NCI-H2081 treated with DMSO at 0.1 percent for 48 hours (cell line): ENCODE measurements around the gene DES.

Experiments
- DNase-seq: peaks from one replicate; lab custom pipeline; 2025; lab: John Stamatoyannopoulos, UW

The DES gene

DNA sequence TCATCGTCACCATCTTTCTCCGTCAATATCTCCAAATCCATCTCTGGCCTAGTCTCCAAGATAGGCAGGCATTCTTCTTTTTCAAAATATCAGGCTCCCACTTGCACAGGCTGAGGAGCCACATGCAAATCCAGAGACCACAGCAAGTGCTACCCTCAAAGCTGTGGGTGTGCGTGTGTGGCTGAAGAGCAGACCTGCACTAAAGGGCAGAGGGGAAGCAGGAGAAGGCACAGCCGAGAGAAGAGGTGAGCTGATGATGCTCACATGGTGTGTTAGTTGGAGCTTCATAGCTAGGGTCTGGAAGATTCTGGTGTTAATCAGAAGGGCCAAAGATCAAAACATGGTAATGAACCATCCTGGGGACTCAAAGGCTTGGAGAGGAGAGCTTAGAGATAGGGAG is 20.3 kb downstream of the DES start:
- no peak for DNase-seq

DNA sequence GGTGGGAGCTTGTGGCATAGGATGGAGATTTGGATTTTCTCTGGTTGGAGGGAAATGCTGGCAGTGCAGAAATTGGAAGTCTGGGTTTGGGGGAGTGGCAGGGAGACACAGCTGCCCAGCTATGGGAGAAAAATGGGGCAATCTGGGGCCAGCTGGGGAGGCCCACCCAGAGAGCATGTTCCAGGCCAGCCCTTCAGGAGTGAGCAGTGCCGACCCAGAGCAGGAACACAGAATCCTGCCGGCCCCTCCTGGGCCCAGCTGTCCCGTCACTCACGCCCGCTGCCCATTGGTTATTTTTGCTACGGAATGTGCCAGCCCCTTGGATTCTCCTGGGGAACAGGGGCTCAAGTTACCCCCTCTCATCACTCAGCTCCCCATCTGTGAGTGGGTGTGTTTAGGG is 21.3 kb downstream of the DES start:
- no peak for DNase-seq

DNA sequence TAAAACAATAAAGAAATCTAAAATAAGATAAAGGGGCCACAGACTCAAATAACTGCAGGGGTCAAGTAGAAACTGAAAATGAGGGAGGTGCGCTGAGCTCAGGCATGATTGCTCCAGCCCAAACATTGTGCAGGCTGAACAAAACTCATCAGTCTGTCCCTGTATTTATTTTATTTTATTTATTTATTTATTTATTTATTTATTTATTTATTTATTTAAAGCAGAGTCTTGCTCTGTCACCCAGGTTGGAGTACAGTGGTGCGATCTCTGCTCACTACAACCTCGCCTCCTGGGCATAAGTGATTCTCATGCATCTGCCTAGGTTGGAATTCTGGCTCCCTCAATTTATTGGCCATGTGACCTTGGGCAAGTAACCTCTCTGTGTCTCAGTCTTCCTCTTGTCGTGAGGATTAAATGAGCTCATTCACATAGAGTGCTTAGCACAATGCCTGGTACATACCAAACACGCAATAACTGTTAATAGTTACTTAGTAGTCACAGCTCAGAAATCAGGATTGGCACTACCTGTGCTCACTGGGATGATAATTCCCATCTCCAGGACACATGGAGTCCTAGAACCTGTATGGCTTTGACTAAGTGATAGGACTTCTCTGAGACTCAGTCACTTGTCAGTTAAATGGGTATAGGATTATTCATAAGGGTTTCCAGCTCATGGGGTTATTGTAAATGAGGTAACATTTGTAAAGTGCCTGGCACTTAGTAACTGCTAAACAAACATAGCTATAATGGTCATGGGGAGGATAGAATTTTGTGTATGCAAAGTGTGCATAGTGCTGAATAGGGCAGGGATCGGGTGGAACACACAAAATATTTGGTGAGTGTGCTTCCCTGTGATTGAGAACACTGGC is 22.4 kb downstream of the DES start:
- DNase-seq, result no peak

DNA sequence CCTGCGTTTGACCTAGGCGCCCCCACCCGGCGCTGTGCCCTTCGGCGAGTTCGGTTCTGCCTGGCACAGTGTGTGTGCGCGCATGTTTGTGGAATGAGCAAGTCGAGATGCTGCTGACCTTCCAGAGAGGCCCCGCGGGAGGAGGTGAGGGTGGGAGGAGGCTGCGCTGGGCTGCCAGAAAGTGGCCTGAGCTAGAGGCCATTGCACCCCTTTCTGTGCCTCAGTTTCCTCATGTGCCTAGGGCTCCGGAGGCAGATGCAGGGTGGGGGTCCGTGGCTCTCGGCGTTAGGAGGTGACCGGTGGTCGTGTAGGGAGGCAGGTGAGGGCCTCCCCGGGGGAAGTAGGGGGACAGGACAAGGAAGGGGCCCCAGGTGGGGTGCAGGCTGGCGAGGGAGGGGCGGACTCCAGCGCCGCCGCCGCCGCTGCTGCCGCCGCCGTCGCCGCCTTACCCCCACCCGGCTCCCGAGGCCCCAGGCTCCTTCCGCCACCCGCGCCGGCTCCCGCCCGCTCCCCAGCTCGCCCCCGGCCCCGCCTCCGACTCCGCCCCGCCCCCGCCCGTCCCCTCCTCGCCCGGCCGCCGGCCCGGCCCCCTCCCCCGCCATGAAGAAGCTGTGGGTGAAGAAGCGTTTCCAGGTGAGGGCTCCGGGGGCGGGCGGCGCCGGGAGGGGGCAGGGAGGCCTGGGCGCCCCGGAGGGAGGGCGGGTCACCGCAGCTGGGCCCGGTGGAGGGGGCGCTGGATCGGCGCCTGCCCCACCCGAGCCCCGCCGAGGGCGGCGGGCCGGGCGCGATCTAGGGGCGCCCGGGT is 23.5 kb downstream of the DES start:
- DNase-seq, result no peak

- no peak for DNase-seq
Observed at GRCh38 chr2:219442256-219443015, 24.3 kb downstream of the DES start.

GRCh38 chr2:219443016-219443696 is 25.0 kb downstream of the DES start:
- DNase-seq, result no peak

DNA sequence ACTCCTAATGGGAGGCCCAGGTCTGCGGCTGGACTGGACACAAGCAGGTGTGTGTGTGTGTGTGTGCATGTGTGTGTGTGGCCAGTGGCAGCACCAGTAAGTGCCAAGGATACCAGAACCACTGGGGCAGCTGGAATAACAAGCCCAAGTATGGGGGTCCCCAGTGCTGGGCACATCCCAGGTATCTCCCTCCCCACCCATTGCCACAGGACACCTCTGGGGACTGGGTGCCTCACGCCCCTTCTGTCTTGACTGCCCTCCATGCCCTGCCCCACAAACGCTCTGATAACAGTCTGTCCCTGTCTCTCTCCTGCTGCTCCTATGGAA is 25.5 kb downstream of the DES start:
- no peak for DNase-seq

- no peak for DNase-seq
Observed at GRCh38 chr2:219444566-219445091, 26.5 kb downstream of the DES start.

GRCh38 chr2:219445220-219445640 is 27.1 kb downstream of the DES start:
- no peak for DNase-seq

- DNase-seq, result no peak
Observed at GRCh38 chr2:219446101-219446504, 27.9 kb downstream of the DES start.

DNA sequence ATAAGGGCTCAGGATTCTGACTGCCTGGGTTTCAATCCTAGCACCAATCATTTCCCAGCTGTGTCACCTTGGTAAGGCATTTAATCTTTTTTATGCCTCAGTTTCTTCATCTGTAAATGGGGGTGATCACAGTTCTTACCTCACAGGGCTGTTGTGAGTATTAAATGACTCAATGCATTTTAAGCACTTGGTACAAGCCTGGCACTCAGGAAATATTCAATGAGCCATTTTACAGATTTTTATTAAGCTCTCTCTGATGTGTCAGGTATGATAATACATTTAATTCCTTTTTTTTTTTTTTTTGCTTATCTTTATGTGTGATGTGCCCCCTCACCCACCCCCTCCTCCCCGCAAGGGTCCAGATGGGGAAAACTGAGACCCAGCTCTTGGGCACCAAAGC is 28.5 kb downstream of the DES start:
- no peak for DNase-seq

DNA sequence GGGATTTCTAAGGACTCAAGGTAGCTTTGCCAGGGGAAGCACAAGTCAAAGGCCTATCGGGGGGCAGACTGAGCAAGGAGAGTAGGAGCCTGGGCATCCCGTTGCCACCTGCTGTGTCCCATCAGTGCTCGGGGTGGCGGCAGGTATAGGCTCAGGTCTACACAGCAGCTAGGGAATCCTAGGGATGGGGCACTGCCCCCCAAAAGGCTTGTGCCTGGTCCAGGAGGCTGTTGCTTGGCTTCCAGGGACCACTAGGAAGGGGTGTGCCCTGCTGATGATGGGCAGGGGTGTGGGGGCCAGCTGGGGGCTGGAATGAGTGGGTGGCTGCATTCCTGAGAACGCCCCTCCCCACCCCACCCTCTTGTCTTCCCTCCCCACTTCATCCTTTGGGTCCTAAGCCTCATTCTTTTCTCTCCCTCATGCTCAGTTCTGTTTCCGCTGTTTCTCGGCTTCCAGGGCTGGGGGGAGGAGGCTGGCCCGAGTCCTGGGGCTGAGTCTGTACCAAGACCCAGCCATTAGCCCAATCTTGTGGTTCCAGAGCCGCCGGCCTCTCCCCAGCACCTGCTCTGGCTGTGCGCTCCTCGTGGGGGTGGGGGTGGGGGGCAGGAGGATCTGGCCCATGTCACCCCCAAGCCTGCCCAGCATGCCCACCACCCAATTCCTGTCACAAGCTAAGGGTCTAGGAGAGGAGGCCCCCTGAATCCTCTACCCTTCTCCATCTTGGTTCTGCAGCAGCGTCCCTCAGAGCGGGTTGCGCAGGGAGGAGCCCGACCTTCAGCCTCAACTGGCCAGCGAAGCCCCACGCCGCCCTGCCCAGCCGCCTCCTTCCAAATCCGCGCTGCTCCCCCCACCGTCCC is 29.3 kb downstream of the DES start:
- DNase-seq, result no peak

DNA sequence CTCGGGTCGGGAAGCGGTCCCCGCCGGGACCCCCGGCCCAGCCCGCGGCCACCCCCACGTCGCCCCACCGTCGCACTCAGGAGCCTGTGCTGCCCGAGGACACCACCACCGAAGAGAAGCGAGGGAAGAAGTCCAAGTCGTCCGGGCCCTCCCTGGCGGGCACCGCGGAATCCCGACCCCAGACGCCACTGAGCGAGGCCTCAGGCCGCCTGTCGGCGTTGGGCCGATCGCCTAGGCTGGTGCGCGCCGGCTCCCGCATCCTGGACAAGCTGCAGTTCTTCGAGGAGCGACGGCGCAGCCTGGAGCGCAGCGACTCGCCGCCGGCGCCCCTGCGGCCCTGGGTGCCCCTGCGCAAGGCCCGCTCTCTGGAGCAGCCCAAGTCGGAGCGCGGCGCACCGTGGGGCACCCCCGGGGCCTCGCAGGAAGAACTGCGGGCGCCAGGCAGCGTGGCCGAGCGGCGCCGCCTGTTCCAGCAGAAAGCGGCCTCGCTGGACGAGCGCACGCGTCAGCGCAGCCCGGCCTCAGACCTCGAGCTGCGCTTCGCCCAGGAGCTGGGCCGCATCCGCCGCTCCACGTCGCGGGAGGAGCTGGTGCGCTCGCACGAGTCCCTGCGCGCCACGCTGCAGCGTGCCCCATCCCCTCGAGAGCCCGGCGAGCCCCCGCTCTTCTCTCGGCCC is 30.1 kb downstream of the DES start:
- no peak for DNase-seq

DNA sequence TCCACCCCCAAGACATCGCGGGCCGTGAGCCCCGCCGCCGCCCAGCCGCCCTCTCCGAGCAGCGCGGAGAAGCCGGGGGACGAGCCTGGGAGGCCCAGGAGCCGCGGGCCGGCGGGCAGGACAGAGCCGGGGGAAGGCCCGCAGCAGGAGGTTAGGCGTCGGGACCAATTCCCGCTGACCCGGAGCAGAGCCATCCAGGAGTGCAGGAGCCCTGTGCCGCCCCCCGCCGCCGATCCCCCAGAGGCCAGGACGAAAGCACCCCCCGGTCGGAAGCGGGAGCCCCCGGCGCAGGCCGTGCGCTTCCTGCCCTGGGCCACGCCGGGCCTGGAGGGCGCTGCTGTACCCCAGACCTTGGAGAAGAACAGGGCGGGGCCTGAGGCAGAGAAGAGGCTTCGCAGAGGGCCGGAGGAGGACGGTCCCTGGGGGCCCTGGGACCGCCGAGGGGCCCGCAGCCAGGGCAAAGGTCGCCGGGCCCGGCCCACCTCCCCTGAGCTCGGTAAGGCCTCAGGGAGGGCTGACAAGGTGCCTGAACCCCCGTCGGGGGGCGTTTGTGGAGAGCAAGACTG is 30.7 kb downstream of the DES start:
- DNase-seq, result no peak

GRCh38 chr2:219449609-219450008 is 31.4 kb downstream of the DES start:
- DNase-seq, result no peak

DNA sequence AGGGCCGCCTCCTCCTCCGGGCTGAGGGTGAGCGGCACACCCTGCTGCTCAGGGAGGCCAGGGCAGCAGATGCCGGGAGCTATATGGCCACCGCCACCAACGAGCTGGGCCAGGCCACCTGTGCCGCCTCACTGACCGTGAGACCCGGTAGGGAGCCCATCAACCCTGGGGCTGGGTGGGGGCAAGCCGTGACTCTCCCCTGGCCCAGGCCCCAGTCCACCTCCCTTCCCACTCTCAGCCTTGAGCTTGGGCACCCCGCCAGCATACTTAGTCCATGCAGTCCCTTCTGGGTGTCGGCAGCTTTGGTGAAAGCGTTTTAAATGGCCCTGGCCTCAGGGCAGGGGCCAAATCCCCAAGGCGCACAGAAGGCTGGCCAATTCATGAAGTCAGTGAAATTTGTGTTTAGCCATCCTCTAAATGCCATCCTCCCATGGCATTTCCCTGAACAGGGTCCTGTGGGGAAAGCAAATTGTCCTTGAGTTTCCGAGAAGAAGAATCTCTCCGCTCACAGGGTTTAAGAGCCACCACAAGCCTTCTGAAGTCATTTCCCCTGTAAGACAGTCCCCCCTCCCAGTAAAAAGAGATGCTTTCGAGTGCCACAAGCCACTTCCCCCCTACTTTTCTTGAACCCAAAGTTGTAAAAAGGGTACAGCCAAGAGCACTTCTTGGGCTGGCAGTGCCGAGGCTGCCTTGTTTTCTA is 33.6 kb downstream of the DES start:
- no peak for DNase-seq

GRCh38 chr2:219452361-219453317 is 34.5 kb downstream of the DES start:
- no peak for DNase-seq
